H9 (cell line): Measurements from ENCODE around the gene CROCC2. TPM values are rescaled to one million over a fixed set of nuclear protein-coding genes. Genes with fewer than 3 reads are reported as not detected.

ENCODE experiments used
- DNase-seq: peaks from one replicate; pipeline ENCODE4 v3.0.0-alpha.2; 2017
- H2AFZ ChIP-seq: one replicate; pipeline ENCODE4 v1.6.1; 2013; ENCODE audit warnings: mild to moderate bottlenecking, low read length, control low read depth, moderate library complexity
- H2AK5ac ChIP-seq: 2 replicates; pipeline ENCODE4 v1.6.1; 2013; ENCODE audit warnings: low read length, control low read depth, mixed read lengths; ENCODE audit not compliant: insufficient read length
- H2BK120ac ChIP-seq: one replicate; pipeline ENCODE4 v1.6.1; 2013; ENCODE audit warnings: low read depth, mild to moderate bottlenecking, low read length, control low read depth, inconsistent platforms; ENCODE audit not compliant: poor library complexity, severe bottlenecking
- H2BK12ac ChIP-seq: 2 replicates; pipeline ENCODE4 v1.6.1; 2013; ENCODE audit warnings: low read length, control low read depth, mixed read lengths, low read depth; ENCODE audit not compliant: insufficient read length
- H2BK15ac ChIP-seq: 2 replicates; pipeline ENCODE4 v1.6.1; 2013; ENCODE audit warnings: low read depth, low read length, control low read depth
- H2BK20ac ChIP-seq: one replicate; pipeline ENCODE4 v1.6.1; 2013; ENCODE audit warnings: low read depth, mild to moderate bottlenecking, low read length, control low read depth, inconsistent platforms; ENCODE audit not compliant: poor library complexity, severe bottlenecking
- H2BK5ac ChIP-seq: 2 replicates; pipeline ENCODE4 v1.6.1; 2013; ENCODE audit warnings: low read length, control low read depth, mixed read lengths; ENCODE audit not compliant: insufficient read length
- H3K14ac ChIP-seq: 2 replicates; pipeline ENCODE4 v1.6.1; 2013; ENCODE audit warnings: low read length, control low read depth; ENCODE audit not compliant: insufficient read depth
- H3K18ac ChIP-seq: 2 replicates; pipeline ENCODE4 v1.6.1; 2013; ENCODE audit warnings: low read depth, mild to moderate bottlenecking, mixed read lengths, low read length, control low read depth; ENCODE audit not compliant: insufficient read length
- H3K23ac ChIP-seq: 2 replicates; pipeline ENCODE4 v1.6.1; 2013; ENCODE audit warnings: low read length, control low read depth, mixed read lengths, low read depth; ENCODE audit not compliant: insufficient read length
- H3K23me2 ChIP-seq: 2 replicates; pipeline ENCODE4 v1.6.1; 2013; ENCODE audit warnings: low read depth, mild to moderate bottlenecking, mixed read lengths, low read length, control low read depth; ENCODE audit not compliant: insufficient read length, poor library complexity, severe bottlenecking
- H3K27ac ChIP-seq: 2 replicates; pipeline ENCODE4 v1.5.1; 2013; ENCODE audit warnings: low read length, control low read depth, mixed read lengths, low read depth; ENCODE audit not compliant: insufficient read length
- H3K27me3 ChIP-seq: 2 replicates; pipeline ENCODE4 v1.6.1; 2013; ENCODE audit warnings: low read length, control low read depth, inconsistent platforms; ENCODE audit not compliant: insufficient read depth
- H3K4ac ChIP-seq: 2 replicates; pipeline ENCODE4 v1.6.1; 2013; ENCODE audit warnings: low read depth, mild to moderate bottlenecking, control low read depth, inconsistent platforms, low read length, moderate library complexity
- H3K4me1 ChIP-seq: 2 replicates; pipeline ENCODE4 v1.6.1; 2013; ENCODE audit warnings: low read length, control low read depth, inconsistent platforms; ENCODE audit not compliant: insufficient read depth
- H3K4me2 ChIP-seq: 2 replicates; pipeline ENCODE4 v1.6.1; 2013; ENCODE audit warnings: low read length, control low read depth, mixed read lengths; ENCODE audit not compliant: insufficient read length, insufficient read depth
- H3K56ac ChIP-seq: 2 replicates; pipeline ENCODE4 v1.6.1; 2013; ENCODE audit warnings: low read depth, mild to moderate bottlenecking, mixed read lengths, low read length, control low read depth; ENCODE audit not compliant: insufficient read length
- H3K79me1 ChIP-seq: 2 replicates; pipeline ENCODE4 v1.6.1; 2013; ENCODE audit warnings: low read depth, mild to moderate bottlenecking, moderate library complexity, low read length, control low read depth, inconsistent platforms; ENCODE audit not compliant: insufficient read depth, poor library complexity, severe bottlenecking
- H3K79me2 ChIP-seq: 2 replicates; pipeline ENCODE4 v1.6.1; 2013; ENCODE audit warnings: low read length, control low read depth, inconsistent platforms; ENCODE audit not compliant: insufficient read depth
- H3K9ac ChIP-seq: 2 replicates; pipeline ENCODE4 v1.6.1; 2013; ENCODE audit warnings: low read length, control low read depth, mixed read lengths; ENCODE audit not compliant: insufficient read length; ENCODE audit errors: extremely low read depth
- H3K9me3 ChIP-seq: one replicate; pipeline ENCODE4 v1.6.1; 2013; ENCODE audit warnings: low read depth, low read length, inconsistent platforms; ENCODE audit not compliant: control insufficient read depth
- H3T11ph ChIP-seq: one replicate; pipeline ENCODE4 v1.6.1; 2013; ENCODE audit warnings: mild to moderate bottlenecking, low read length, control low read depth, inconsistent platforms
- H4K20me1 ChIP-seq: one replicate; pipeline ENCODE4 v1.6.1; 2013; ENCODE audit not compliant: control insufficient read depth, insufficient read length, insufficient read depth
- H4K5ac ChIP-seq: 2 replicates; pipeline ENCODE4 v1.6.1; 2013; ENCODE audit warnings: low read depth, mild to moderate bottlenecking, mixed read lengths, low read length, control low read depth; ENCODE audit not compliant: insufficient read length
- H4K8ac ChIP-seq: replicated peaks from 2 replicates; pipeline ENCODE4 v1.6.1; 2013; ENCODE audit warnings: low read length, control low read depth, mixed read lengths, low read depth; ENCODE audit not compliant: insufficient read length
- H4K91ac ChIP-seq: 2 replicates; pipeline ENCODE4 v1.6.1; 2013; ENCODE audit warnings: low read depth, mild to moderate bottlenecking, moderate library complexity, mixed read lengths, low read length, control low read depth; ENCODE audit not compliant: insufficient read length
- H3K27ac Mint-ChIP-seq, 3 experiments: 2 replicates in 2 of 3; 3 replicates in 1 of 3; pipeline ENCODE4 v1.8.0; 2020 to 2021; ENCODE audit warnings: mixed read lengths in 3 of 3, mild to moderate bottlenecking in 1 of 3, moderate library complexity in 1 of 3
- H3K27me3 Mint-ChIP-seq: 2 replicates; pipeline ENCODE4 v1.8.0; 2021; ENCODE audit warnings: low read depth, mild to moderate bottlenecking, moderate library complexity, mixed read lengths
- H3K36me3 Mint-ChIP-seq, 3 experiments: 2 replicates in 2 of 3; 3 replicates in 1 of 3; pipeline ENCODE4 v1.8.0; 2020 to 2021; ENCODE audit warnings: low read depth in 3 of 3, mixed read lengths in 3 of 3; ENCODE audit not compliant: insufficient read depth in 1 of 3
- H3K4me1 Mint-ChIP-seq, 2 experiments: 2 replicates each; pipeline ENCODE4 v1.8.0; 2020; ENCODE audit warnings: mixed read lengths in 2 of 2
- H3K4me3 Mint-ChIP-seq, 2 experiments: 2 replicates in 1 of 2; 3 replicates in 1 of 2; pipeline ENCODE4 v1.8.0; 2020 to 2021; ENCODE audit warnings: mild to moderate bottlenecking in 2 of 2, mixed read lengths in 2 of 2, moderate library complexity in 1 of 2
- H3K9me3 Mint-ChIP-seq, 2 experiments: 2 replicates in 1 of 2; 3 replicates in 1 of 2; pipeline ENCODE4 v1.8.0; 2020; ENCODE audit warnings: mild to moderate bottlenecking in 2 of 2, mixed read lengths in 2 of 2, moderate library complexity in 1 of 2
- WGBS: extraction: QIAGEN DNeasy Blood & Tissue Kit; methylation state at CpG from one replicate; pipeline ENCODE4 v1.1.7; 2013; ENCODE audit warnings: missing lambda C conversion rate, low lambda C conversion rate, mixed read lengths; ENCODE audit not compliant: insufficient read length; ENCODE audit errors: extremely low coverage; 5-methylcytosine and 5-hydroxymethylcytosine counted together
- total RNA-seq: library from RNA; stranded (reverse); gene quantifications from 2 replicates; pipeline ENCODE4 v1.2.1, GENCODE V29; 2021
- TF ChIP-seq, protein P1 (sequence below): fragments of 200-600 bp; sonication (generic); conservative IDR thresholded peaks from 3 replicates; pipeline ENCODE4 v1.8.0; 2021; ENCODE audit warnings: antibody characterized with exemption, mild to moderate bottlenecking

Gene CROCC2
- total RNA-seq, 1 experiment from 2014 or later = not detected

GRCh38 chr2:240994171-240994896, 88.2 kb downstream of the CROCC2 start:
- no peak overlapping the region for H2BK15ac ChIP-seq
- no peaks in the 10 kb centered on the region for H3K79me1 ChIP-seq
- no peak overlapping the region for H2AK5ac ChIP-seq
- H4K5ac ChIP-seq = no peak overlapping the region
- peaks cover 5% of the 10 kb centered on the region for H3K23me2 ChIP-seq
- H3K4me1 Mint-ChIP-seq = peaks cover 0 to 4% of the 10 kb centered on the region in 2 experiments; a peak in 2 of 4 replicates
- no peak overlapping the region for H3T11ph ChIP-seq
- H4K20me1 ChIP-seq = no peaks in the 10 kb centered on the region
- TF ChIP-seq, protein P1, sequence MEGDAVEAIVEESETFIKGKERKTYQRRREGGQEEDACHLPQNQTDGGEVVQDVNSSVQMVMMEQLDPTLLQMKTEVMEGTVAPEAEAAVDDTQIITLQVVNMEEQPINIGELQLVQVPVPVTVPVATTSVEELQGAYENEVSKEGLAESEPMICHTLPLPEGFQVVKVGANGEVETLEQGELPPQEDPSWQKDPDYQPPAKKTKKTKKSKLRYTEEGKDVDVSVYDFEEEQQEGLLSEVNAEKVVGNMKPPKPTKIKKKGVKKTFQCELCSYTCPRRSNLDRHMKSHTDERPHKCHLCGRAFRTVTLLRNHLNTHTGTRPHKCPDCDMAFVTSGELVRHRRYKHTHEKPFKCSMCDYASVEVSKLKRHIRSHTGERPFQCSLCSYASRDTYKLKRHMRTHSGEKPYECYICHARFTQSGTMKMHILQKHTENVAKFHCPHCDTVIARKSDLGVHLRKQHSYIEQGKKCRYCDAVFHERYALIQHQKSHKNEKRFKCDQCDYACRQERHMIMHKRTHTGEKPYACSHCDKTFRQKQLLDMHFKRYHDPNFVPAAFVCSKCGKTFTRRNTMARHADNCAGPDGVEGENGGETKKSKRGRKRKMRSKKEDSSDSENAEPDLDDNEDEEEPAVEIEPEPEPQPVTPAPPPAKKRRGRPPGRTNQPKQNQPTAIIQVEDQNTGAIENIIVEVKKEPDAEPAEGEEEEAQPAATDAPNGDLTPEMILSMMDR = no peak
- H3K4me1 ChIP-seq = no peaks in the 10 kb centered on the region
- H4K8ac ChIP-seq = no peak overlapping the region
- H3K27ac ChIP-seq = no peak overlapping the region
- H2AFZ ChIP-seq = no peak overlapping the region
- WGBS = no CpG with 5 or more reads among the region's 16 CpGs
- H2BK20ac ChIP-seq = no peak overlapping the region
- peaks cover 11% of the 10 kb centered on the region for H3K27me3 Mint-ChIP-seq
- no peak overlapping the region for H3K56ac ChIP-seq
- no peaks in the 10 kb centered on the region for H3K79me2 ChIP-seq
- H3K9me3 Mint-ChIP-seq = no peaks in the 10 kb centered on the region
- H2BK5ac ChIP-seq = no peak overlapping the region
- H3K4ac ChIP-seq = no peak overlapping the region
- H3K27me3 ChIP-seq = no peaks in the 10 kb centered on the region; the same call in 1 of the 2 replicates
- no peak for DNase-seq
- no peak overlapping the region for H3K4me3 Mint-ChIP-seq
- H3K18ac ChIP-seq = no peak overlapping the region
- H3K23ac ChIP-seq = no peak overlapping the region
- H3K27ac Mint-ChIP-seq = no peak overlapping the region
- no peak overlapping the region for H2BK120ac ChIP-seq
- H3K9ac ChIP-seq = no peak overlapping the region
- no peak overlapping the region for H2BK12ac ChIP-seq
- no peak overlapping the region for H3K14ac ChIP-seq
- H4K91ac ChIP-seq = no peak overlapping the region
- no peak overlapping the region for H3K4me2 ChIP-seq
- no peaks in the 10 kb centered on the region for H3K9me3 ChIP-seq
- no peaks in the 10 kb centered on the region for H3K36me3 Mint-ChIP-seq
